ENCODE results near the gene ADAM12. TPM values are rescaled to one million over a fixed set of nuclear protein-coding genes. Genes with fewer than 3 reads are reported as not detected.

The ADAM12 gene
- total and polyA plus RNA-seq, 4 donors = 0.03 to 0.33 (median 0.19) TPM

GRCh38 chr10:125979976-125980375 lies 408.3 kb downstream of the ADAM12 start:
- WGBS = 72% methylated on average over 7 of the region's 7 CpGs
- no peaks in the 10 kb centered on the region for H3K4me1 ChIP-seq (ENCODE audit: control insufficient read depth in 4 of 4, insufficient read depth in 4 of 4, low read length in 3 of 4)
- H3K9ac ChIP-seq (ENCODE audit: low read depth in 1 of 2, low read length in 2 of 2) = no peak overlapping the region
- H3K27me3 ChIP-seq (ENCODE audit: control insufficient read depth in 4 of 4, insufficient read depth in 4 of 4, low read length in 3 of 4) = peaks cover 0 to 2% (median 0%) of the 10 kb centered on the region in 4 donors
- H3K27ac ChIP-seq (ENCODE audit: low read depth in 1 of 2, low read length in 2 of 2) = no peak overlapping the region
- H3K9me3 ChIP-seq (ENCODE audit: control insufficient read depth in 4 of 4, low read length in 3 of 4) = no peaks in the 10 kb centered on the region
- H3K4me3 ChIP-seq (ENCODE audit: low read depth in 1 of 3, low read length in 3 of 3) = no peak overlapping the region
- no peak for TF ChIP-seq MAX (IDR thresholded peaks at IDR 0.05)
- no peak for TF ChIP-seq REST (IDR thresholded peaks at IDR 0.05)
- no peak for TF ChIP-seq HNF4G (IDR thresholded peaks at IDR 0.05)
- TF ChIP-seq CTCF (IDR thresholded peaks at IDR 0.05; ENCODE audit: low read depth, low read length, missing input control) = no peak
- TF ChIP-seq FOXA1 (IDR thresholded peaks at IDR 0.05) = no peak
- TF ChIP-seq NR2F2 (IDR thresholded peaks at IDR 0.05) = no peak
- TF ChIP-seq EGR1 (IDR thresholded peaks at IDR 0.05; ENCODE audit: low read depth in 2 of 2) = no peak
- no peak for TF ChIP-seq RXRA (IDR thresholded peaks at IDR 0.05)
- no peak for TF ChIP-seq ZBTB33 (IDR thresholded peaks at IDR 0.05)
- TF ChIP-seq HNF4A (conservative IDR thresholded peaks at IDR 0.05) = no peak
- TF ChIP-seq FOXA2 (IDR thresholded peaks at IDR 0.05) = no peak
- TF ChIP-seq GABPA (IDR thresholded peaks at IDR 0.05 in 1 of 2, conservative IDR thresholded peaks at IDR 0.05 in 1 of 2) = no peak
- no peak for TF ChIP-seq YY1 (IDR thresholded peaks at IDR 0.05)
- TF ChIP-seq JUND (IDR thresholded peaks at IDR 0.05) = no peak
- TF ChIP-seq SP1 (IDR thresholded peaks at IDR 0.05) = no peak
- no peak for TF ChIP-seq RAD21 (IDR thresholded peaks at IDR 0.05)
- no peak for TF ChIP-seq TAF1 (conservative IDR thresholded peaks at IDR 0.05)
- H3K36me3 ChIP-seq (ENCODE audit: control insufficient read depth in 4 of 4, insufficient read depth in 3 of 4, low read depth in 1 of 4, low read length in 3 of 4) = no peaks in the 10 kb centered on the region
- DNase-seq (ENCODE audit: low spot score) = no peak

Data from liver (tissue), 9 donors.